GM12878 (cell line): Measurements from ENCODE around the gene ARID5B. TPM values are rescaled to one million over a fixed set of nuclear protein-coding genes. Genes with fewer than 3 reads are reported as not detected.

ENCODE experiments used
- ATAC-seq: fragments of 200-7000 bp; cut with Tn5 transposase; 3 replicates; pipeline ENCODE4 v1.9.1; 2020; ENCODE audit warnings: mild to moderate bottlenecking, moderate library complexity
- BruUV-seq: library from RNA; stranded (reverse); fragments of 400-500 nt; replicated peaks from 2 replicates; lab custom pipeline; 2021; lab: Mats Ljungman, UMichigan
- CTCF ChIA-PET: fragments of 300-600 bp; sonication (Branson Sonifier 250); formaldehyde crosslinking; extraction: SDS; loops from one replicate; lab custom pipeline; 2021; ENCODE audit warnings: inconsistent platforms; lab: Yijun Ruan, JAX
- POLR2A ChIA-PET: fragments of 350-600 bp; formaldehyde crosslinking; extraction: SDS; loops from one replicate; lab custom pipeline; 2021; ENCODE audit warnings: inconsistent platforms; lab: Charles Lee
- RAD21 ChIA-PET: fragments of 300-600 bp; sonication (Branson Sonifier 250); formaldehyde crosslinking; loops from one replicate; lab custom pipeline; 2023; ENCODE audit warnings: antibody characterized with exemption; ENCODE audit not compliant: unreplicated experiment; lab: Charles Lee
- SMC1A ChIA-PET: fragments of 300-600 bp; sonication (Branson Sonifier 250); formaldehyde crosslinking; loops from one replicate; lab custom pipeline; 2023; ENCODE audit not compliant: unreplicated experiment, uncharacterized antibody; lab: Charles Lee
- DNase-seq: peaks from one replicate; pipeline ENCODE4 v3.0.0-alpha.2; 2011; ENCODE audit warnings: low read depth, low spot score
- FAIRE-seq: peaks from 3 replicates; lab custom pipeline; 2011; peaks lifted over from hg19 to GRCh38; lab: Jason Lieb, UNC
- H2AFZ ChIP-seq: 2 replicates; pipeline ENCODE4 v1.6.0; 2011; ENCODE audit warnings: low read depth, low read length, control low read depth; ENCODE audit not compliant: control insufficient read depth
- H3K27ac ChIP-seq: 2 replicates; pipeline ENCODE4 v1.5.1; 2011; ENCODE audit warnings: control low read depth; ENCODE audit not compliant: control insufficient read depth, insufficient read depth
- H3K27me3 ChIP-seq, 2 experiments: replicated peaks in 1 of 2; 2 replicates each; pipeline versions ENCODE4 v1.6.0 to v1.6.1; 2011; ENCODE audit warnings: low read length in 1 of 2; ENCODE audit not compliant: control insufficient read depth in 2 of 2, insufficient read depth in 2 of 2
- H3K36me3 ChIP-seq, 2 experiments: 2 replicates each; pipeline ENCODE4 v1.5.1; 2011; ENCODE audit warnings: low read length in 1 of 2; ENCODE audit not compliant: control insufficient read depth in 2 of 2, insufficient read depth in 2 of 2
- H3K4me1 ChIP-seq: 2 replicates; pipeline ENCODE4 v1.6.1; 2011; ENCODE audit warnings: mild to moderate bottlenecking, low read length, moderate library complexity, mixed read lengths; ENCODE audit not compliant: control insufficient read depth, insufficient read depth
- H3K4me2 ChIP-seq: 2 replicates; pipeline ENCODE4 v1.6.0; 2011; ENCODE audit warnings: control low read depth; ENCODE audit not compliant: control insufficient read depth, insufficient read depth
- H3K4me3 ChIP-seq: fragments of 200-600 bp; sonication (generic); 2 replicates; pipeline ENCODE4 v1.5.1; 2016
- H3K79me2 ChIP-seq: 2 replicates; pipeline ENCODE4 v1.6.0; 2011; ENCODE audit warnings: low read length; ENCODE audit not compliant: control insufficient read depth, insufficient read depth
- H3K9ac ChIP-seq: 2 replicates; pipeline ENCODE4 v1.8.0; 2011; ENCODE audit warnings: low read length, control low read depth, mixed read lengths; ENCODE audit not compliant: control insufficient read depth, insufficient read depth
- H3K9me3 ChIP-seq: replicated peaks from 3 replicates; pipeline ENCODE4 v1.5.1; 2011; ENCODE audit warnings: mild to moderate bottlenecking, low read length; ENCODE audit not compliant: control insufficient read depth, insufficient read depth
- H4K20me1 ChIP-seq: 2 replicates; pipeline ENCODE4 v1.6.0; 2011; ENCODE audit not compliant: control insufficient read depth, insufficient read depth
- NR2C1 ChIP-seq: fragments of 450-650 bp; IDR thresholded peaks from 2 replicates; pipeline ENCODE4 v1.6.1; 2017; ENCODE audit warnings: antibody characterized with exemption, mild to moderate bottlenecking, moderate library complexity
- POLR2A ChIP-seq: IDR thresholded peaks from 2 replicates; pipeline ENCODE4 v1.6.1; 2011; ENCODE audit warnings: low read depth, mild to moderate bottlenecking, low read length
- POLR2AphosphoS2 ChIP-seq: IDR thresholded peaks from 2 replicates; pipeline ENCODE4 v1.6.1; 2011; ENCODE audit warnings: low read depth, mild to moderate bottlenecking, low read length, improper control_type of control experiment, moderate library complexity
- RCOR1 ChIP-seq: conservative IDR thresholded peaks from 2 replicates; pipeline ENCODE4 v1.6.1; 2012; ENCODE audit warnings: low read depth, low read length, improper control_type of control experiment
- WGBS: methylation state at CpG from one replicate; pipeline ENCODE4 v1.1.6; 2016; ENCODE audit warnings: low lambda C conversion rate; ENCODE audit not compliant: insufficient replicate concordance, insufficient coverage; ENCODE audit errors: missing lambda C conversion rate; 5-methylcytosine and 5-hydroxymethylcytosine counted together
- in situ Hi-C: fragments of 300-500 bp; cut with MboI; formaldehyde crosslinking; loops from 9 replicates; pipeline ENCODE4 v1.14.3; 2018; ENCODE audit warnings: mixed read lengths
- intact Hi-C: fragments of 100-400 bp; cut with micrococcal nuclease; formaldehyde crosslinking; loops from one replicate; pipeline ENCODE4 v1.14.2; 2022; ENCODE audit not compliant: unreplicated experiment
- polyA plus RNA-seq, 11 experiments: library from polyadenylated mRNA; depleted of rRNA in 4 of 11; unstranded in 6 of 11; stranded (reverse) in 5 of 11; fragments of >200 nt; fragmentation: Nextera tagmentation in 4 of 11; fragmentation: Illumina TruSeq in 1 of 11; extraction: Ambion mirVana in 4 of 11; extraction: Trizol in 1 of 11; gene quantifications; 1 replicate in 1 of 11; 2 replicates in 10 of 11; pipeline versions ENCODE4 v1.2.1 to v1.2.3, GENCODE V29; 2011 to 2016; ENCODE audit warnings: inconsistent platforms in 2 of 11, missing spikeins in 2 of 11, low read depth in 1 of 11
- total RNA-seq, 4 experiments: library from RNA; depleted of rRNA in 3 of 4; stranded (reverse); fragments of >200 nt in 3 of 4; fragmentation: Illumina TruSeq in 1 of 4; extraction: Trizol in 1 of 4; gene quantifications; 2 replicates each; pipeline versions ENCODE4 v1.2.1 to v1.2.3, GENCODE V29; 2013 to 2021
- TF ChIP-seq, protein P1 (sequence below): fragments of 450-650 bp; formaldehyde crosslinking; IDR thresholded peaks from 2 replicates; pipeline ENCODE4 v1.4.0; 2022; ENCODE audit warnings: mild to moderate bottlenecking, moderate library complexity
- TF ChIP-seq, protein P2 (sequence below): IDR thresholded peaks from 2 replicates; pipeline ENCODE4 v1.6.1; 2011; ENCODE audit warnings: borderline replicate concordance, low read depth, mild to moderate bottlenecking, moderate library complexity, mixed read lengths, low read length; ENCODE audit not compliant: insufficient read depth; ENCODE audit errors: extremely low read length

Gene ARID5B
- total and polyA plus RNA-seq, 10 of the 15 experiments (the other 5 are each of a cell fraction or from before 2014, with no cell fraction given) = 2.7 to 8.5 (median 6.1) TPM

DNA sequence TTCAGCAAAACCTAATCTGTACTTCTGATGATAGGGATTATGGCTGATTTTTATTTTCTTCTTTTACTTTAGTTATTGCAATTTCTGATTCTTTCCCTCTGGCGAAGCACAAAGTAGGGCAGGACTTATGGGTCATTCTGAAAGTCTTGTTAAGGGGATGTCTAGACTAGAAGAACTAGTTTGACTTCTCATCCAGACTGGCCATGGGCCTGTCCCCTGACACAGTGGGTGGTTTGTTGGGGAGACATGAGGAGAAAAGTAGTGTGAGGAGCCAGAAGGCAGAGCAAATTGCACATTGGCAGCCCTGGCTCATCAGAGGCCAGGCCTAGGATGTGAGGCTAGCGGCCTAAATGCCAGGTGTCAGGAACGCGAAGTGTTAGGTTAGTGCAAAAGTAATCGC lies 214.3 kb downstream of the ARID5B start:
- intact Hi-C loops = no loop called here
- no peaks in the 10 kb centered on the region for H3K9me3 ChIP-seq
- no TSS peak for BruUV-seq
- no peaks in the 10 kb centered on the region for H3K4me1 ChIP-seq
- no peak overlapping the region for H3K4me2 ChIP-seq
- WGBS = 65% methylated on average over 5 of the region's 5 CpGs
- no peak for ATAC-seq
- POLR2A ChIA-PET = no interaction called here
- RAD21 ChIA-PET = no interaction called here
- SMC1A ChIA-PET = interaction anchor here (0.7 kb wide), 1 partner anchor 14 kb away, joined by 3 read pairs; no protein-coding TSS in a partner anchor
- no peak overlapping the region for H3K9ac ChIP-seq
- CTCF ChIA-PET = no interaction called here
- TF ChIP-seq, protein P1, sequence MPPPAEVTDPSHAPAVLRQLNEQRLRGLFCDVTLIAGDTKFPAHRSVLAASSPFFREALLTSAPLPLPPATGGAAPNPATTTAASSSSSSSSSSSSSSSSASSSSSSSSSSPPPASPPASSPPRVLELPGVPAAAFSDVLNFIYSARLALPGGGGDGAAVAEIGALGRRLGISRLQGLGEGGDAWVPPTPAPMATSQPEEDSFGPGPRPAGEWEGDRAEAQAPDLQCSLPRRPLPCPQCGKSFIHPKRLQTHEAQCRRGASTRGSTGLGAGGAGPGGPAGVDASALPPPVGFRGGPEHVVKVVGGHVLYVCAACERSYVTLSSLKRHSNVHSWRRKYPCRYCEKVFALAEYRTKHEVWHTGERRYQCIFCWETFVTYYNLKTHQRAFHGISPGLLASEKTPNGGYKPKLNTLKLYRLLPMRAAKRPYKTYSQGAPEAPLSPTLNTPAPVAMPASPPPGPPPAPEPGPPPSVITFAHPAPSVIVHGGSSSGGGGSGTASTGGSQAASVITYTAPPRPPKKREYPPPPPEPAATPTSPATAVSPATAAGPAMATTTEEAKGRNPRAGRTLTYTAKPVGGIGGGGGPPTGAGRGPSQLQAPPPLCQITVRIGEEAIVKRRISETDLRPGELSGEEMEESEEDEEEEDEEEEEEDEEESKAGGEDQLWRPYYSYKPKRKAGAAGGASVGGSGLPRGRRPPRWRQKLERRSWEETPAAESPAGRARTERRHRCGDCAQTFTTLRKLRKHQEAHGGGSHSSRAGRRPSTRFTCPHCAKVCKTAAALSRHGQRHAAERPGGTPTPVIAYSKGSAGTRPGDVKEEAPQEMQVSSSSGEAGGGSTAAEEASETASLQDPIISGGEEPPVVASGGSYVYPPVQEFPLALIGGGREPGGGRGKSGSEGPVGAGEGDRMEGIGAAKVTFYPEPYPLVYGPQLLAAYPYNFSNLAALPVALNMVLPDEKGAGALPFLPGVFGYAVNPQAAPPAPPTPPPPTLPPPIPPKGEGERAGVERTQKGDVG = no peak
- TF ChIP-seq POLR2A = no peak
- H3K36me3 ChIP-seq = no peaks in the 10 kb centered on the region
- H3K4me3 ChIP-seq = no peak overlapping the region
- no peak for FAIRE-seq
- H3K27me3 ChIP-seq = no peaks in the 10 kb centered on the region
- DNase-seq = no peak
- H2AFZ ChIP-seq = no peak overlapping the region
- no peak overlapping the region for H3K27ac ChIP-seq
- no peaks in the 10 kb centered on the region for H3K79me2 ChIP-seq
- no peaks in the 10 kb centered on the region for H4K20me1 ChIP-seq
- in situ Hi-C loops = no loop called here

DNA sequence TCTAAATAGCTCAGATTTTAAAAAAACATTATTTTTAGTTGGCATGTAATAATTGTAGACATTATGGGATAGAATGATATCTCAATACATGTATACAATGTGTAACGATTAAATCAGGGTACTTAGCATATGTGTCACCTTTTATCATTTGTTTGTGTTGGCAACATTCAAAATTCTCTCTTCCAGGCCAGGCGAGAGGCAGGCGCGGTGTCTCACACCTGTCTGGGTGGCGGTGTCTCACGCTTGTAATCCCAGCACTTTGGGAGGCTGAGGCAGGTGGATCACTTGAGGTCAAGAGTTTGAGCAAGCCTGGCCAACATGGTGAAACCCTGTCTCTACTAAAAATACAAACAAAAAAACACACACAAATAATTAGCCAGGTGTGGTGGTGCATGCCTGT lies 215.4 kb downstream of the ARID5B start:
- ATAC-seq (no peak), DNase-seq (no peak), FAIRE-seq (no peak)
- Histone ChIP-seq H2AFZ (no peak overlapping the region), H3K36me3 (no peaks in the 10 kb centered on the region), H3K9ac (no peak overlapping the region), H3K79me2 (no peaks in the 10 kb centered on the region), H4K20me1 (no peaks in the 10 kb centered on the region), H3K4me2 (no peak overlapping the region), H3K4me1 (no peaks in the 10 kb centered on the region), H3K27me3 (no peaks in the 10 kb centered on the region), H3K9me3 (no peaks in the 10 kb centered on the region), H3K4me3 (no peak overlapping the region), H3K27ac (no peak overlapping the region)
- intact Hi-C loops = no loop called here
- TF ChIP-seq POLR2AphosphoS2 (no peak), RCOR1 (no peak), NR2C1 (no peak)
- TF ChIP-seq, protein P2, sequence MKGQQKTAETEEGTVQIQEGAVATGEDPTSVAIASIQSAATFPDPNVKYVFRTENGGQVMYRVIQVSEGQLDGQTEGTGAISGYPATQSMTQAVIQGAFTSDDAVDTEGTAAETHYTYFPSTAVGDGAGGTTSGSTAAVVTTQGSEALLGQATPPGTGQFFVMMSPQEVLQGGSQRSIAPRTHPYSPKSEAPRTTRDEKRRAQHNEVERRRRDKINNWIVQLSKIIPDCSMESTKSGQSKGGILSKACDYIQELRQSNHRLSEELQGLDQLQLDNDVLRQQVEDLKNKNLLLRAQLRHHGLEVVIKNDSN = no peak
- in situ Hi-C loops = no loop called here
- CTCF ChIA-PET = interaction anchor here (0.6 kb wide), 1 partner anchor 10 kb away, joined by 3 read pairs; no protein-coding TSS in a partner anchor
- 93% methylated on average over 6 of the region's 6 CpGs for WGBS
- RAD21 ChIA-PET = no interaction called here
- SMC1A ChIA-PET = interaction anchor here (1.2 to 1.3 kb wide), 2 partner anchors 24 to 79 kb away, joined by 3 read pairs; no protein-coding TSS in a partner anchor
- POLR2A ChIA-PET = interaction anchor here (0.6 kb wide), 1 partner anchor 37 kb away, joined by 3 read pairs; no protein-coding TSS in a partner anchor
- no TSS peak for BruUV-seq
